ENCODE results near the gene UBQLNL.
A peak's percentile ranks its signal among the peaks of the same experiment; 100 is the strongest.

UBQLNL gene

GRCh38 chr11:5507177-5507932 is 9.1 kb downstream of the UBQLNL start:
- peak; percentile 90 for DNase-seq

- no peak for DNase-seq
Observed at GRCh38 chr11:5505363-5506048, 11.0 kb downstream of the UBQLNL start.

- peak; percentile 11 for DNase-seq
Observed at GRCh38 chr11:5504403-5504921, 12.0 kb downstream of the UBQLNL start.

- DNase-seq: no peak
Observed at GRCh38 chr11:5500393-5500801, 16.1 kb downstream of the UBQLNL start.

GRCh38 chr11:5499671-5500070 is 16.8 kb downstream of the UBQLNL start:
- DNase-seq: no peak

- no peak for DNase-seq
Observed at GRCh38 chr11:5489576-5490357, 26.7 kb downstream of the UBQLNL start.

GRCh38 chr11:5488798-5489399 is 27.6 kb downstream of the UBQLNL start:
- no peak for DNase-seq

GRCh38 chr11:5488385-5488784 is 28.1 kb downstream of the UBQLNL start, which contains the start of gene OR52D1:
Gene OR52D1 (plus strand): TSS chr11:5488685. CDS start chr11:5488707, 22 bp downstream.
- DNase-seq: no peak

GRCh38 chr11:5486421-5486820 is 30.1 kb downstream of the UBQLNL start:
- no peak for DNase-seq

GRCh38 chr11:5486003-5486402 is 30.5 kb downstream of the UBQLNL start:
- DNase-seq: no peak

- peak; percentile 69 for DNase-seq
Observed at GRCh38 chr11:5476186-5476819, 40.2 kb downstream of the UBQLNL start.

GRCh38 chr11:5473921-5474320 is 42.6 kb downstream of the UBQLNL start:
- no peak for DNase-seq

GRCh38 chr11:5467527-5467926 is 49.0 kb downstream of the UBQLNL start:
- no peak for DNase-seq

All from NCI-H82 (cell line).